HG03439 (cell line): ENCODE measurements around the gene TXNDC2.
"Not testable (repeated sequence)": the region's sequence is repeated elsewhere in the genome, so short reads cannot be mapped to it uniquely, and the experiment has no call there.

Experiments
- ATAC-seq: cut with Tn5 transposase; IDR thresholded peaks from one replicate; pipeline ENCODE4 v1.9.1; 2021; ENCODE audit warnings: mild to moderate bottlenecking, moderate library complexity; ENCODE audit not compliant: unreplicated experiment

The TXNDC2 gene

DNA sequence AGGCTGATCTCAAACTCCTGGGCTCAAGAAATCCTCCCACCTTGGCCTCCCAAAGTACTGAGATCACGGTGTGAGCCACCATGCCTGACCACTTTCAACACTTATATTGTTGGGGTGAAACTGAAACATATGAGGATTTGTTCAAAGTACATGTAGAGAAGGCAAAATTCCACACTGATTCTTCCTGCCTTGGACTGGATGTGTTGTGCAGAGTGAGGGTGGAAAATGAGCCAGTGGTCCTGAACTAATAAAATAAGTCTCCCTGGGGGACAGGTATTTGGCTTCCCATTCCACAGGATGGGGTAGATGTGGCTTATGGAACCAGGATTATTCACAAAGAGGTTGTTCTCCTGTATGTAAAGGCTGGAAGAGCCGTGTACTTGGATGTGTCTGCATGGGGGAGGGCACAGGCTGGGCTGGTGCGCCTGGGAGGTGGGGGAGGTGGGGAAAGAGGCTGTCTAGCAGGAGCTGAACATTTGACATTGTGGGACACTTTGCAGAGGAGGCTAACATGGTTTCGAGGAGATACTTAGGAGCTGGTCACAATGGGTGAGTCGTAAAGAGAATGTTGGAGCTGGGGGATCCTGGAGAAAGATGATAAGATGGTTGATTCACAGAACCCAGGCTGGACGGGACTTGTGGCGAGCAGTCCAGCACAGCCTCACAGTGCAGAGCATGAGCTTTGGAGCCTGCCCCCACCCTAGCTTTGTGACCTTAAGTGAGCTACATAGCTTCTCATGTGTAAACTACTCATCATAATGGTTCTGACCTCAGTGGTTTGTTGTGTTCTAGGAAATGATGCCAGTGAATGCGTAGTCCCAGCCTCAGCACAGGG, at the start of gene TXNDC2:
TSS of gene TXNDC2 (plus strand) at position 804 of the 835 bp plus-strand sequence. CDS start 708 bp downstream, outside the sequence.
- no peak for ATAC-seq

DNA sequence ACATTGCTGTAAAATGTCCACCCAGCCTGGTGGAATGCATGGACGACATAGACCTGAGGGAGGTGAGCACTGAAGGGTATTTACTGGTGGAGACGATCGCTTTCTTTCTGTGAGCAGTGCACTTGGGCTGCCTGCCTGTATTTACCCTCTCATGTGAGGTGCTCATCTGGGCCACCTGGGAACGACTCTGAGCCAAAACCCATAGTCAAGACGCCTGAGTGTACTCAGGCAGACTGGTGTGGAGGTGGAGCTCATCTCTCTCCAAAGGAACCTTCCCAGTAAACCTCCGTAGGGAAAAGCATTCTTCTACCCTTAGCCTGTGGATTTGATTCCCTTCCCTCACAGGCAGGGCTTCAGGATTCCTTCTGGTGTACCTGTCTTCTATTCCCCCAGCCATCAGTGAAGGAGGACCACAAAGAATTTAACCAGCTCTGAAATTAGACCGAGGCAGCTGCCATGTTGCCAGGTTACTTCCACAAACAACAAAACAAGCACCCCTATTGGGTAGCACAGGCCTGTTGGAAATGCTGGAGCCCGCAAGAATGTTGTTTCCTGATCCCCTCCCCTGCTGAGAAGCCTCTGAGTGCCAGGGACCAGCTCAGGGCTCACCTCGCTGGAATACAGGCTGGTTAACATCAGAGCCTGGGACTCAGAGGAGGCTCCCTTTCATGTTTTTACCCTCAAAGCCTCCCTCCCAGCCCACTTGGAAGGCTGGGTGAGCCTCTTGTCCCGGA, 47.5 kb upstream of the TXNDC2 start:
- ATAC-seq: no peak

DNA sequence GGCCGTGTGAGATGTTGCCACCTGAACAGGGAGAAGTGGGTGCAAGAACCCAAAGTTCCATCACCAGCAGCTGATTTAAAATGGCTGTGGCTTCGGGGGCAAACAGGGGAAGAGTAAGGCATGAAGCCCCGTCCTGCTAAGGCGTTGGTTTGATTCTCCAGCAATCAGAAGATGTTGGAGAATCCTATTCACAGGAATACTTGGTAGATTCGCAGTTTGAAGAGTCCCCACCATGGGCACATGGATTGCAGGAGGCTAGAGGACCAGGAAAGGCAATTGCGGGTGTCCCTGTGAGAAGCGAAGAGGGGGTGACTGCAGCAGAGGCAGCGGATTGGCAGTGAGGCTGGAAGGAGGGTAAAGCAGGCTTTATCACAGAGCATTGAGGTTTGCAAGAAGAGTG, 46.6 kb upstream of the TXNDC2 start:
- no peak for ATAC-seq

DNA sequence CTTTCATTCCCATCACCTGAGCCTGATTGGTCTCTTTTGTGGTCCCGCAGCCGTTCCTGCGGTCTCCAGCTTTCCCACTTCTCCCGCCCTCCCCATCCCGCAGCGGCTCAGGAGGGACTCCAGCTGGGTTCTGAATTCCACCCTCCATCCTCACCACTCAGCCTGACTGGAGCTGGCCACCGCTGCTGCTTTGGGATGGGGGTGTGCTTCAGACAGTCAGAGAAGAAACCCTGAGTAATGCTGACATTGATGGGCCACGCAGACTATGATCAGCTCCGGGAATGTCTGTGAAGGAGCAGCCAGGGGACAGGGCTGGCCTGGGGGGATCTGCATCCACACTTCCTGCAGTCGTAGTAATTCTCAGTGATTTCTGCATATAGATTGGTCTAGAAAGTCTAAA, 45.9 kb upstream of the TXNDC2 start:
- no peak for ATAC-seq

DNA sequence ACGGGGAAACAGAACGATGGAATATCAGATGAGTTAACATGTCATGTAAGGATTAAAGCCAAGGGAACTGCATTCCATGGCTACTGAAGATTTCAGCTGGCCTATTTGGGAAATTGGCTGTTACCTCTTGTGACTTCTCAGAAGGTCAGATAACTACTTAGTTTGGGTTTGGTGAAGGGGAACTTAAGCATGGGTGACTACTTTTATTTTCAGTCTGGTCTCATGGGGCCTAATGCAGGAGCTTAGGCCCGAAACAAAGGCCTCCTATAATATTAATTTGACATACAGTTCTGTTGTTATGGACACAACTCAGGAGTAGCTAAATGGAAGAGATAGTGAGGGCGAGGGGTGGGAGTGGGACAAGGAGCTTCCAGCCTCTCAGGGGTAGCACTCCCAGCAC, 44.0 kb upstream of the TXNDC2 start:
- ATAC-seq: no peak

DNA sequence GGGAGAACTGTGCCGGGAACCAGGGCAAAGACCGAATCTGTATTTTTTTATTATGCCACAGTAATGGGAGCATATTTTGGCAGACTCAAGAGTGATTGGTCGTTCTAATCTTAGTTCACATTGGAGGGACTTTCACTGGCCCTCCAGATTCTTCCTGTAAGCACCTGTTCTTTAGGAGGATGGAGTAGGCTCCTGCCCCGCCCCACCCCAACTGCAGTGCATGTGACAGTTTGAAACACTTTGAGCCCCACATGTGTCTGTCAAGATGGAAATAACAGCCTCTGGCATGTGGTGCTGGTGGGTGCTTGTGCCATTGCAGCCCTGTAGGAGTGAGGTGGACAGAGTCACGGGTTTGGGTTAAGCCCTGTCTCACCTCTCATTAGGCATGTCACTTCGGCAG, 43.3 kb upstream of the TXNDC2 start:
- no peak for ATAC-seq

DNA sequence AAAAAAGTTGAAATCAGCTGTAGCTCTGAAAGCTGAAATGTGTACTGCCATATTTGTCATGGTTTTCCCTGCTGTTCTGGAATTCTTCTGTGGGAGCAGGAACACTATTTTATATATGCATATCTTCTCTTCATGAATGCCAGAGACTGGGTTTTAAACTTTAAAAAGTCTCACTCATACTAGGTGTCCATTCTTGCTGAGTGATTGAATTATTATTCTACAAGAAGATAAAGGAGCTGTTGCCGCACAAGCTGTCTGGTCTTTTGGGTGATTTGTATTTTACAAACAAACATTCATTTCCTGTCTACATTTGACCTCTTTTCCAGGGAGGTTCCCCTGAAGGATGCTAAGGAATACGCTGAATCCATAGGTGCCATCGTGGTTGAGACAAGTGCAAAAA, 40.5 kb upstream of the TXNDC2 start:
- no peak for ATAC-seq

DNA sequence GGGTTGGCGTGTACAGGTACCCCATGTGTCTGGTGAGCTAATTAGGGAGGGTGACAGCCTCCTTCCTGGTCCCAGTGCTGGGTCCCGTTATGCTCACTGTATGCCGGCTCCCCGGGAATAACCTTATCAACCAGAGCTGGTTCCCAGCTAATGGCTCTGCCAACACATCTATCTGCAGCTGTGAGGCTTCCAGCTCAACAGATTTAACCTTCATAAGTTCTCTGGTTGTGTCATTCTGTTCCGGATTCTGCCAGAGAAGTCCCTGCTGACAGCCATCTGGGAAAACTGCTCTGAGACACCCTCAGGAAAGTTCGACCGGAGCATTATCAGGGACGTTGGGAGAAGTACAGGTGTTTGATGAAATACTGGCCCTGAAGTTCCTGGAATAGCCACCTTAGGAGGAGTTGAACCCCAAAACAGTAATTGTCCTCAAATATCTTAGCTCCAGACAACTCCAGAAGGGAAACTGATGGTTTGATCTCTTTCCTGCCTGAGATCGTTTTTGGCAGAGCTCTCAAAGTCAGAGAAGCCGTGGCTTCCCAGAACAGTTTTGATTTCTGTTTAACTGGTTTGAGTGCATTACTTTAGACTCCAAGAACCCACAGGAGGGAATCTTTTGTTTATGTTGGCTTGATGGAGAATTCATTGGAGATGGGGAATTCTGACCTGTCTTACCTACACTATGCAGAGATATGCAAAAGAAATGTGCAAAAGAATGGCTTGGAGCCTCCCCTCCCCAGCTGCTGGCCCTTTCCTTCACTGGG, 39.4 kb upstream of the TXNDC2 start:
- ATAC-seq: no peak

DNA sequence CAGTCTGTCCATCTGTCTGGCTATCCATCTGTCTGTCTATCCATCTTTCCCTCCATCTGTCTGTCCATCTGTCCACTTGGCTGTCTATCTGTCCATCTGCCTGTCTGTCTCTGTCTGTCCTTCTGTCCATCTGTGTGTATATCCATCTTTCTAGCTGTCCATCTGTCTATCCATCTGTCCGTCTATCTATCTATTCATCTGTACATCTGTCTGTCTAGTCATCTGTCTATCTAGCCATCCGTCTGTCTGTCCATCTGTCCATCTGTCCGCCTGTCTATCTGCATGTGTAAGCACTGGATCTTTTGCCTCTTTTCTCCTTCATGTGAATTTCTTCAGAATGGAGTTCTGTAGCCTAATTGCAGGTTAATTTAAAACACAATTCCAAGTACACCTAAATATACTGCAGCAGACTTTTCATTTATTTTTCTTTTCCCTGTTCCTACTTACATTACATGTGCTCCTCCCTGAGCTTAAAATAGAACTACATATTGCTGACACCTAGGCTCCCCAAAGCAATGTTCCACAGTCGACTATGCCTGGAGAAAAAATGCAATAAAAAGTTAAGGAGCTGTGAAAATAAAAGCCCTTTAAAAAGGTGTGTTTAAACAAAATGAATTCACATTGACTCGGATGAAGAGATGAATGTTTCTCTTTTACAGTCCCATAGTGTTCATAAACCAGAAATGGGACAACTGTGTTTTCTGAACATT, 37.4 kb upstream of the TXNDC2 start:
- ATAC-seq: no peak

DNA sequence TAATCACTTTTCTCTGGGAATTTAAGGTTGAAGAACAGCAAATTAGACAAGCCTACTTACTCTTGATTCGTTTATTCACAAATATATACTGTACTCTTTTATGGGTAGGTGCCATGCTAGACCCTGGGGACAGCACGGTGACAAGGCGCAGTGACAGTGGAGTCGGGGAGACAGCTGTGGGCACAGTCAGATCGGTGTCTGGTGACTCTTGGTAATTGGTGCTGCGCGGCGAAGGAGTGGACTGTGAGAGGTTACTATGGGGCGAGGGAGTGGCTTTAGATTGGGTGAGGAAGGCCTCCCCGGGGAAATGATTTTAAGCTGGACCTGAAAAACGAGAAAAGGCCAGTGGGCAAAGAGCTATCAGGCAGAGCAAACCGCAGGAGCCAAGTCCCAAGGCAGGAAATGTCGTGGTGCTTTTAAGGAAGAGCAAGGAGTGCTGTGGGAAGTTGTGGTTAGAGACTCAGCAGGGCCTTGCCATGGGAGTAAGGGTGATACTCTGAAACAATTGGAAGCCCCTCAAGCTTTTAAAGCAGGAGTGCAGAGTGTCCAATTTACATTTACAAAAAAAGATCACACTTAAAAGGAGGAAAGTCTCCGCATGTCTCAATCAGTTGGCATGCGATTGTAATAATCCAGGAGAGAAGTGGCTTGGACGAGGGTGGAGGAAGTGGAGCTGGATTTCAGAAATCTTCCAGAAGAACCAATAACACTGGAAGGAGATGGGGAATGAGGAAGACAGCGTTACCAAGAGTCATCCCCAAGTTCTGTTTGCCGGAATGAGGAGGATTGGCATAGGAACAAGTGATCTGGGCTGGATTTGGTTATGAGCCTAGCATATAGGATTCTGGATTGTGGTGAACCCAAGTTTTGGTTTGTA, 36.1 kb upstream of the TXNDC2 start:
- no peak for ATAC-seq

DNA sequence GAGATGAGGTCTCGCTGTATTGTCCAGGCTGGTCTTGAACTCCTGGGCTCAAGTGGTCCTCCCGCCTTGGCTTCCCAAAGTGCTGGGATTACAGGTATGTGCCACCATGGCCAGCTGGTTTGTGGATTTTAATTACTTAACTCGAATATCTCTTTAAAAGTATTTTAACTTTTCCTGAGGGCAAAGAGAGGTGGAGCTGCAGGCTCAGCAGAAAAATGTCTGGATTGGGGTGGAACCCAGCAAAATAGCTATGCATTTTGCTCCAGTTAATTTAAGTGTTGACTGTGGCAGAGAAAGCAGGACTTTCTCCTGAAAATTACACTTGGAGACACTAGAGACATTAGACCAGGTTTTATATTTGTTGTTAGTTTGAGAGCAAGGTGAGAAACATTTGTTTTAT, 35.5 kb upstream of the TXNDC2 start:
- no peak for ATAC-seq

DNA sequence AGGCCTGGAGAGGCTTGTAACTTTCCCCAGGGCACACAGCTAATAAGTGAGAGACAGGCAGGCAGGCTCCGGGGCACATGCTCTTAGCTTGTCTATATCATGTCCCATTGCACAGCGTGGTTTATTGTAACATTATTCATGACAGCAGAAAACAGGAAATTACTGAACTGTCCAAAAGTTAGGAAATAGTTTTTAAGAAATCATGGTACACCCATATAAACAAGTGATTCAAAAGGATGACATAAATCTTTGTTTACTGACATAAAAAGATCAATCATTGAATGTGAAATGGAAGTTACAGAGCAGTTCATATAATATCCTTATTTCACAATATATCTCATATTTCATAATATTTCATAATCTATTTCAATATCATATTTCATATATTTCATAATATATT, 34.3 kb upstream of the TXNDC2 start:
- ATAC-seq: no peak

DNA sequence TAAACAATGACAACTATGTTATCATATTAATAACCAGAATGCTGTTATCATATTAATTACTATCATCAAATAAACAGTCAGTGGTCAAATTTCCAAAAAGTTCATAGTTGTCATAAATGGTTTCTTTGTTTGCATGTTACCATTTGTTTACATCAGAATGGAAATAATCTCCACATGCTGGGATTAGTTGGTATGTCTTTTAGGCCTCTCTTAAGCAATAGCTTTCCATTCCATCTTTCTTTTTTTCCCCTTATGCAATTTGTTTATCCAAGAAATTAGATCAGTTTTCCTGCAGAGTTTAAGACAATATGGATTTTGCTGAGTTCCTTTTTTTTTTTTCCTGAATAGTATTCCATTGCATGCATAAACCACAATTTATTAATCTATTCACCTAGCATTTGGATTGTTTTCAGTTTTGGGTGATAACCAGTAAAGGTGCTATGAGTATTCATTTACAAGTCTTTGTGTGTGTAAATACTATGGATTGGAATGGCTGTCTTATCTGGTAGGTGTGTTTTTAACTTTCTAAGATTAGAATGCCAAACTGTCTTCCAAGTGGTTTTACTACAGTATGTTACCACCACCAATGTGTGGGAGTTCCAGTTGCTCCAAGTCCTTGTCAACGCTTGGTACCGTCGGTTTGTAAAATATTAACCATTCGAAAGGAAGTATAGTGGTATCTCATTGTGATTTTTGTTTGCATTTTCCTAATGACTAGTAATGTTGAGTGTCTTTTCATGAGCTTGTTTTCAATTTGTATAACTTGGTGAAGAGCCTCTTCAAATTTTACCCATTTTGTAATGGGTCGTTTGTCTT, 33.3 kb upstream of the TXNDC2 start:
- ATAC-seq: no peak

DNA sequence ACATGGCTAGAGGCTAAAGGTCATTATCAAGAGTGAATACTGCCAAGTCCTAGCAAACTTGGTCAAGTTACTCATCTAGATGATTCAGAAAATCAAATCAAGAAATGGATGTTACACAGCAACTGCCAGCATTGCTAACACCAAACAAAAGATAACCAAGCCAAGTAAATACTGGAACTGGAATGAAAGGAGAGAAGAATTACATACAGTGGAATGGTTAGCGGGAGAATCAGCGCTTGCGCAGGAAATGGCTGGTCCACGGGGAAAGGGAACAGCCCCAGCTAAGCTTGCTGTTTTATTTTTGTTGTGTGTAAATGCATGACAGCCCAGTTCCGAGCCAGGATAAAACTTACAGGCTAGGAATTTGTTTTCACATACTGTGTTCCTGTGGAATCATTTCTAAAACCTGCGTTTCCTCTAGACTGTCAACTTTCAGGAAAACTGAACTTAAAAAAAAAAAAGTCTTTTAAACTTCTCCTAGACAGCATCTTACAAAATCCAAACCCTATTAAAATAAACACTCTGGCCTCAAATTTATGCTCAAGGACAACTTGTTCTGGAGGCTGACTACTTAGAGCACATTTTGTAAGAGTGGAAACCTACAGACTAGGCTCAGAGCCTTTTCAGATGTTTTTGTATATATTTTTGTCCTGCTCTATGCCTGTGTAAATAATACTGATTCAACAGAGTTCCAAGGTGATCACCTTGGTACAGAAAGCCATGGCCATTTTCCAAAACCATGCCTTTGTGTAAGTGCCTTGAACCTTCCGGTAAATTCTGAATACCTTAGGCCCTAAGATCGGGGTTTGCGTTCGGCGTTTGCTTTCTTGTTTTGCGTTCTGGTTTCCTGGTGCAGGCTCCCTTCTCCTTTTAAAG, 30.7 kb upstream of the TXNDC2 start:
- no peak for ATAC-seq

DNA sequence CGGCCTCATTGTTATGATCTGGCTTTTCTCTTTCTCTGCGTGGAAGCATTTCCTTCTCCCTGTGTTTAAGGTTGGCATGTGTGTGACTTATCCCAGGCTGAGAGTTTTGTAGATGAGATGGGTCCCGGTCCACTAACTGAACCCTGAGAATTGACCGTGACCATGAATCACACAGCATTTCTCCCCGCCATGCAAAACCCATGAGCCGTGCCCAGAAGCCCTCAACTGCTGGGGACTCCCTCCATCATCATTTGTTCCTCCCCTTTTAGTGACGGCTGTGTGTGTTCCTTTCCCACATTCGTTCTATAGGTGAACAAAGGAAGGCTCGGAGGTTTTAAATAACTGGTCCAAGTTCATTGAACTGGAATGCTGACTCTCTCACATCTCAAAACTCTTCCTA, 30.1 kb upstream of the TXNDC2 start:
- no peak for ATAC-seq

DNA sequence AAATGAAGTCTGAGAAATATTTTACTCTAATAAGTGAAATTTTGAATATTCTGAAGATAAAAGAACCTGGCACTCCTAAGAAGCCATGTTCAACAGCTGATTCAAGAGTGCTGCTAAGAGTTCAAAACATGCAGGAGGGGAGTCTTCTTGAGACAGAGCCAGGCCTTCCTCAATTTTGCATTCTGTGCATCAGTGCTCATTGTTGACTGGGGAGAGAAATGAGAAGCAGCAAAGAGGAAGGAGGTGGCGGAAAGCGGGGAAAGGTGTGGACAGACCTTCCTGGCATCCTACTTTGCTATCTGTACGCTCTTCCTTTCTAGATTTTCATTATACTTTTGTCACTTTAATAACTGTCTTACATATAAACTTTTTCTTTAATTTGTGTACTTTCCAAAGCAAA, 29.7 kb upstream of the TXNDC2 start:
- ATAC-seq: no peak

DNA sequence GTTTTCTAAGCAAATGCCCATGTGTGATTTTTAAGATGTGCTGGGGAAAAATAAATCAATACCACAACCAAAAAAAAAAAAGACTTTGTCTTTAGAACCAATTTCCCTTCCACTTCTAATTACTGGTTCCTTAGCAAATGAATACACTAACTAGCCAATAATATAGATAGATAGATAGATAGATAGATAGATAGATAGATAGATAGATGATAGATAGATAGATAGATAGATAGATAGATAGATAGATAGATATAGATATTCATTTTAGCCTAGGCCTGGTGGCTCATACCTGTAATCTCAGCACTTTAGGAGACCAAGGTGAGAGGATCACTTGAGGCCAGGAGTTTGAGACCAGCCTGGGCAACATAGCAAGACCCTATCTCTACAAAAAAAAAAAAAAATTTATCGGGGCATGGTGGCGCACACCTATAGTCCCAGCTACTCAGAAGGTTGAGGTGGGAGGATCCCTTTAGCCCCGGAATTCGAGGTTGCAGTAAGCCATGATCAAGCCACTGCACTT, 28.2 kb upstream of the TXNDC2 start:
- ATAC-seq: not testable (repeated sequence)

DNA sequence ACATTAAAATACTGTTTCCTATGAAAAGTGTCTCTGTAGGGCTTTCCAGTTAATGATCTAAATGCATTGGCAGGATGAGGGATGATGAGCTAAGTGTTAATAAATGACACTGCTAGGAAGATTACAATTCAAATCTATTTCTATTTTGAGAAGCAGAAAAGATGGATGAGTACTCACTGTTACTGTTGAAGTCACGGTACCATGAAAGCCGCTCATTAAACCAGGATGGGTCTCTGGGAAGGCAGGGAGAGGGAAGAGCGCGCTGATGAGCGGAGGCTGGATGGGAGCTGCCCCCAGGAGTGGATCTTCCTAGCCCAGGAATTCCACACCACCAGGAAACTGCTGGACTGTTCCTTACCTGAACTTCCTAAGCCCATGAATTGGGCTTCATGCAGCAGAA, 27.1 kb upstream of the TXNDC2 start:
- no peak for ATAC-seq
